PC-3 (cell line): Measurements from ENCODE around the gene AFF1. TPM values are rescaled to one million over a fixed set of nuclear protein-coding genes. Genes with fewer than 3 reads are reported as not detected.
"Not testable (repeated sequence)": the region's sequence is repeated elsewhere in the genome, so short reads cannot be mapped to it uniquely, and the experiment has no call there.

Experiments
- ATAC-seq: fragments of 200-7000 bp; cut with Tn5 transposase; 2 replicates; pipeline ENCODE4 v1.9.1; 2020; ENCODE audit warnings: mild to moderate bottlenecking, moderate library complexity
- BruUV-seq: library from RNA; stranded (reverse); fragments of 400-500 nt; replicated peaks from 2 replicates; lab custom pipeline; 2021; lab: Mats Ljungman, UMichigan
- CTCF ChIA-PET: fragments of 300-600 bp; sonication (Branson Sonifier 250); formaldehyde crosslinking; loops from one replicate; lab custom pipeline; 2022; ENCODE audit warnings: antibody characterized with exemption; lab: Charles Lee
- POLR2A ChIA-PET: fragments of 300-600 bp; sonication (Branson Sonifier 250); formaldehyde crosslinking; loops from one replicate; lab custom pipeline; 2022; ENCODE audit warnings: antibody characterized with exemption; ENCODE audit not compliant: unreplicated experiment; lab: Charles Lee
- DNase-seq: peaks from one replicate; pipeline ENCODE4 v3.0.0-alpha.2; 2015
- H2AFZ ChIP-seq: fragments of 300-600 bp; sonication (generic); 2 replicates; pipeline ENCODE4 v1.6.0; 2016; ENCODE audit warnings: antibody characterized with exemption, low read length
- H3F3A ChIP-seq: fragments of 300-600 bp; sonication (generic); one replicate; pipeline ENCODE4 v1.6.0; 2017; ENCODE audit warnings: antibody characterized with exemption, low read length, control low read depth, mild to moderate bottlenecking; ENCODE audit not compliant: unreplicated experiment
- H3K27ac ChIP-seq: fragments of 300-600 bp; sonication (generic); 2 replicates; pipeline ENCODE4 v1.5.1; 2016; ENCODE audit warnings: mild to moderate bottlenecking, low read length
- H3K27me3 ChIP-seq: fragments of 300-600 bp; sonication (generic); 2 replicates; pipeline ENCODE4 v1.6.1; 2016; ENCODE audit warnings: low read length, mixed read lengths
- H3K36me3 ChIP-seq: fragments of 300-600 bp; sonication (generic); 2 replicates; pipeline ENCODE4 v1.6.1; 2016; ENCODE audit warnings: low read depth, mixed run types, low read length, mixed read lengths
- H3K4me1 ChIP-seq: fragments of 300-600 bp; sonication (generic); 2 replicates; pipeline ENCODE4 v1.5.1; 2016; ENCODE audit warnings: low read length; ENCODE audit not compliant: insufficient read depth
- H3K4me2 ChIP-seq: fragments of 300-600 bp; sonication (generic); 2 replicates; pipeline ENCODE4 v1.6.0; 2016; ENCODE audit warnings: low read length
- H3K4me3 ChIP-seq: fragments of 300-600 bp; sonication (generic); 2 replicates; pipeline ENCODE4 v1.5.1; 2016; ENCODE audit warnings: mild to moderate bottlenecking, low read length, mixed read lengths
- H3K79me2 ChIP-seq: fragments of 300-600 bp; sonication (generic); 2 replicates; pipeline ENCODE4 v1.6.1; 2017; ENCODE audit warnings: low read length, mixed read lengths
- H3K9ac ChIP-seq: fragments of 300-600 bp; sonication (generic); 2 replicates; pipeline ENCODE4 v1.6.0; 2016; ENCODE audit warnings: mild to moderate bottlenecking, low read length
- H3K9me2 ChIP-seq: fragments of 300-600 bp; sonication (generic); replicated peaks from 2 replicates; pipeline ENCODE4 v1.6.1; 2016; ENCODE audit warnings: mixed run types, low read length, mixed read lengths
- H3K9me3 ChIP-seq: fragments of 300-600 bp; sonication (generic); 2 replicates; pipeline ENCODE4 v1.6.1; 2016; ENCODE audit warnings: low read length, mixed read lengths
- H4K20me1 ChIP-seq: fragments of 300-600 bp; sonication (generic); 2 replicates; pipeline ENCODE4 v1.6.1; 2016; ENCODE audit warnings: low read length, mixed read lengths
- EZH2 ChIP-seq: fragments of 300-600 bp; sonication (generic); IDR thresholded peaks from one replicate; pipeline ENCODE4 v1.6.1; 2017; ENCODE audit warnings: antibody characterized with exemption, mild to moderate bottlenecking, low read length; ENCODE audit not compliant: unreplicated experiment
- EZH2phosphoT487 ChIP-seq: fragments of 300-600 bp; sonication (generic); IDR thresholded peaks from 2 replicates; pipeline ENCODE4 v1.6.1; 2018; ENCODE audit warnings: mild to moderate bottlenecking, antibody characterized with exemption, low read length, borderline replicate concordance
- intact Hi-C: fragments of 100-400 bp; cut with micrococcal nuclease; formaldehyde crosslinking; loops from 2 replicates; pipeline ENCODE4 v1.9.0; 2023
- total RNA-seq: library from RNA; depleted of rRNA; stranded (reverse); fragments of >200 nt; gene quantifications from 2 replicates; pipeline ENCODE4 v1.2.3, GENCODE V29; 2014
- TF ChIP-seq, protein P1 (sequence below): fragments of 300-600 bp; sonication (generic); conservative IDR thresholded peaks from 2 replicates; pipeline ENCODE4 v1.5.1; 2017; ENCODE audit warnings: antibody characterized with exemption, low read depth, mild to moderate bottlenecking, low read length

Gene AFF1
- total RNA-seq, 1 experiment from 2014 or later: 8.1 TPM

DNA sequence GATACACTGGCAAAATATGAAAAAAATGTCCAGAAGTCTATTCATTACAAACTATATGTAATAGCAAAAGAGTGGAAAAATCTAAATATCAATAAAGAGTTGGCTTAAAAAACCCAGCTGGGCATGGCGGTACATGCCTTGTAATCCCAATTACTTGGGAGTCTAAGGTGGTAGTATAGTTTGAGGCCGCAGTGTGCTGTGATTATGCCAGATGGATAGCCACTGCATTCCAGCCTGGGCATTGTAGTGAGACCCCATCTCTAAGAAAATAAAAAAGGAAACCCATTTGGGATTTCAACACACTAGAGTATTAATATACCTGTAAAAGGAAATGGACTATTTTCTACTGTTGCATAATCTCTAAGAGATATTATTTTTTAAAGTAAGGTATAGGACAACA, 45.4 kb downstream of the AFF1 start:
- DNase-seq (no peak), ATAC-seq (no peak)
- Histone ChIP-seq H3K36me3 (no peaks in the 10 kb centered on the region), H3K9ac (no peak overlapping the region), H3K79me2 (peaks cover 12% of the 10 kb centered on the region), H3K27me3 (no peaks in the 10 kb centered on the region), H3K27ac (no peak overlapping the region), H3K9me3 (no peaks in the 10 kb centered on the region), H2AFZ (no peak overlapping the region), H3K4me1 (peaks cover 26% of the 10 kb centered on the region), H3K9me2 (no peaks in the 10 kb centered on the region), H3K4me3 (no peak overlapping the region), H4K20me1 (no peaks in the 10 kb centered on the region), H3F3A (no peaks in the 10 kb centered on the region), H3K4me2 (no peak overlapping the region)
- ChIA-PET POLR2A (no interaction called here), CTCF (no interaction called here)
- TF ChIP-seq EZH2phosphoT487 (no peak), EZH2 (no peak)
- intact Hi-C loops: no loop called here
- no TSS peak for BruUV-seq

- Histone ChIP-seq H3K9ac (no peak overlapping the region), H3K79me2 (peaks cover 5% of the 10 kb centered on the region; the same call in 1 of the 2 replicates), H3K9me3 (no peaks in the 10 kb centered on the region), H3K4me3 (no peak overlapping the region), H2AFZ (no peak overlapping the region), H3K9me2 (no peaks in the 10 kb centered on the region), H3F3A (no peaks in the 10 kb centered on the region), H4K20me1 (no peaks in the 10 kb centered on the region), H3K4me2 (no peak overlapping the region), H3K27ac (no peak overlapping the region), H3K36me3 (no peaks in the 10 kb centered on the region), H3K4me1 (peaks cover 16% of the 10 kb centered on the region), H3K27me3 (no peaks in the 10 kb centered on the region)
- CTCF ChIA-PET: no interaction called here
- BruUV-seq: no TSS peak
- no peak for DNase-seq
- TF ChIP-seq, protein P1, sequence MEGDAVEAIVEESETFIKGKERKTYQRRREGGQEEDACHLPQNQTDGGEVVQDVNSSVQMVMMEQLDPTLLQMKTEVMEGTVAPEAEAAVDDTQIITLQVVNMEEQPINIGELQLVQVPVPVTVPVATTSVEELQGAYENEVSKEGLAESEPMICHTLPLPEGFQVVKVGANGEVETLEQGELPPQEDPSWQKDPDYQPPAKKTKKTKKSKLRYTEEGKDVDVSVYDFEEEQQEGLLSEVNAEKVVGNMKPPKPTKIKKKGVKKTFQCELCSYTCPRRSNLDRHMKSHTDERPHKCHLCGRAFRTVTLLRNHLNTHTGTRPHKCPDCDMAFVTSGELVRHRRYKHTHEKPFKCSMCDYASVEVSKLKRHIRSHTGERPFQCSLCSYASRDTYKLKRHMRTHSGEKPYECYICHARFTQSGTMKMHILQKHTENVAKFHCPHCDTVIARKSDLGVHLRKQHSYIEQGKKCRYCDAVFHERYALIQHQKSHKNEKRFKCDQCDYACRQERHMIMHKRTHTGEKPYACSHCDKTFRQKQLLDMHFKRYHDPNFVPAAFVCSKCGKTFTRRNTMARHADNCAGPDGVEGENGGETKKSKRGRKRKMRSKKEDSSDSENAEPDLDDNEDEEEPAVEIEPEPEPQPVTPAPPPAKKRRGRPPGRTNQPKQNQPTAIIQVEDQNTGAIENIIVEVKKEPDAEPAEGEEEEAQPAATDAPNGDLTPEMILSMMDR: no peak
- TF ChIP-seq EZH2phosphoT487: no peak
- TF ChIP-seq EZH2: no peak
- POLR2A ChIA-PET: no interaction called here
- ATAC-seq: no peak
- intact Hi-C loops: no loop called here
Observed at GRCh38 chr4:86981789-86982188, 47.0 kb downstream of the AFF1 start.

DNA sequence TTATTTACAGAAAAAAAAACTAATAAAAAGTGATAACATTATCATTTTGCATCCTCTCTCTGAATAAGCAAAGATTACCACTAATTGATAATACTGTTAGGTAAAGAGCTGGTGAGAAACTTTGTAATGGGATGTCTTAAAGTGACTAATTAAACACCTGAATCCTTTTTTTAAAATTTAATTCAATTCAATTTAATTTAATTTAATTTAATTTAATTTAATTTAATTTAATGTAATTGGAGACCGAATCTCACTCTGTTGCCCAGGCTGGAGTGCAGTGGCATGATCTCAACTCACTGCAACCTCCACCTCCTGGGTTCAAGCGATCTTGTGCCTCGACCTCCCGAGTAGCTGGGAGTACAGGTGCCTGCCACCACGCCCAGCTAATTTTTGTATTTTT, 51.0 kb downstream of the AFF1 start:
- H3K36me3 ChIP-seq, H3K79me2 ChIP-seq, H4K20me1 ChIP-seq, H3K4me2 ChIP-seq, H3K9ac ChIP-seq, H3F3A ChIP-seq, H3K4me1 ChIP-seq, H3K27ac ChIP-seq, POLR2A ChIA-PET, BruUV-seq, CTCF ChIA-PET, ATAC-seq, intact Hi-C loops, H3K27me3 ChIP-seq, H2AFZ ChIP-seq, H3K9me2 ChIP-seq, DNase-seq, H3K9me3 ChIP-seq, H3K4me3 ChIP-seq: not testable (repeated sequence)

GRCh38 chr4:86989658-86990057, 54.8 kb downstream of the AFF1 start:
- CTCF ChIA-PET: not testable (repeated sequence)

More at GRCh38 chr4:86989658-86990057, 54.8 kb downstream of the AFF1 start:
- TSS peak; percentile 26 for BruUV-seq
- H3K4me2 ChIP-seq, DNase-seq, H3K36me3 ChIP-seq, ATAC-seq, H3K79me2 ChIP-seq, H3K4me1 ChIP-seq, intact Hi-C loops, H4K20me1 ChIP-seq, H3K9me2 ChIP-seq, H2AFZ ChIP-seq, H3K27me3 ChIP-seq, H3K4me3 ChIP-seq, POLR2A ChIA-PET, H3F3A ChIP-seq, H3K9ac ChIP-seq, H3K27ac ChIP-seq, H3K9me3 ChIP-seq: not testable (repeated sequence)
